Activated naive CD8-positive, alpha-beta T cell treated with anti-CD3 and anti-CD28 coated beads, Interleukin-2, amount 10 ng/mL, durations not matched to agents 7 days and 5 days (primary cell): ENCODE measurements around the gene MEN1. TPM values are rescaled to one million over a fixed set of nuclear protein-coding genes. Genes with fewer than 3 reads are reported as not detected.

ENCODE experiments used
- ATAC-seq: fragments of 150-1000 bp; cut with Tn5 transposase; one replicate; pipeline ENCODE4 v1.10.0; 2021; ENCODE audit warnings: low read depth, moderate library complexity
- POLR2A ChIA-PET: fragments of 350-600 bp; sonication (Branson Sonifier 250); formaldehyde crosslinking; loops from one replicate; lab custom pipeline; 2021; ENCODE audit warnings: antibody characterized with exemption; lab: Charles Lee
- DNase-seq: peaks from one replicate; pipeline ENCODE4 v3.0.0; 2021
- H3K27ac Mint-ChIP-seq: one replicate; pipeline ENCODE4 v1.8.0; 2022; ENCODE audit warnings: mild to moderate bottlenecking, mixed read lengths
- H3K27me3 Mint-ChIP-seq: one replicate; pipeline ENCODE4 v1.8.0; 2022; ENCODE audit warnings: mild to moderate bottlenecking, moderate library complexity, mixed read lengths
- H3K36me3 Mint-ChIP-seq: one replicate; pipeline ENCODE4 v1.8.0; 2021; ENCODE audit warnings: mild to moderate bottlenecking, mixed read lengths
- H3K4me1 Mint-ChIP-seq: one replicate; pipeline ENCODE4 v1.8.0; 2021; ENCODE audit warnings: mixed read lengths
- H3K4me3 Mint-ChIP-seq: one replicate; pipeline ENCODE4 v1.8.0; 2022; ENCODE audit warnings: mild to moderate bottlenecking, moderate library complexity, mixed read lengths
- H3K9me3 Mint-ChIP-seq: one replicate; pipeline ENCODE4 v1.8.0; 2021; ENCODE audit warnings: mixed read lengths
- total RNA-seq, 2 experiments: library from RNA; stranded (reverse); gene quantifications; one replicate each; pipeline ENCODE4 v1.2.3, GENCODE V29; 2021

Gene MEN1
- total RNA-seq, 2 experiments from 2014 or later = 37.4 to 39.0 TPM

DNA sequence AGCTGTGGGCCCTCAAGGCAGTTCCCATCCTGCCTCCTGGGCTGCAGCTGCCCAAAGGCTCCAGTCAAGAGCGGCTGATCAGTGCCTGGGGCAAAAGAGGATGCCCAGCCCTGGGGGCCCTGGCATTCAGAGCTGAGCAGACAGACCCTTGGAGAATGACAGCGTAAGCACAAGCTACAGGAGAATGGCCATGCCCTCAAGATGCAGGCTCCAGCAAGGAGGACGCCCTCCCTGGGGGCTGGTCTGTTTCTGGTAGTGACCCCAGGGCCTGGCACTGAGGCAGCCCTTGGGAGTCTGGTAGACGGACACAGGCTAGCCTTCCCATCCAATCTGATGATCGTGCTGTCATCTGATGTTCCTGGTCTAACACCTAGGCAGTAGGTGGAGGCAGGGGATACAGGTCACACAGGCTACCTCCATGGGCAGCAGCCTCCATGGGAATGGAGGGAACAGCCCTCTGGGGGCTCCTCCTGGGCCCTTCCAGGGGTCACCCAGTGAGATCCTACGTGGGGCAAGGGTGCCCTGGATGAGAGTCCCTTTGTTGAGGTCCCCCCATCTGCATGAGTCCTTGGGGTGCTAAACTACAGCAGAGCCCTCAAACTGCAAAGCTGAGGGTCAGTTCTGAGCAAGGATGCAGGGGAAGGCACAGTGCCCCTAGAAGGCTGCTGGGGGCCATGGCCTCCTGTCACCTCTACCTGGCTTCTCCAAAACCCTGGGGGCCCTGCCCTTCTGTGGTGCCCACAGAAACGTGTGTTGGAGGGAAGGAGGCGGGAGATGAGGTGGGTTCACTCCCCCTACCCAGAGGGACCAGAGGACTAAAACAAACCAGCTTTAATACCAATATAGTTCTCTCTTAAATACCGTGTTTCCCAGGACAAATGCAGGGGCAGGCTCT lies 21.8 kb downstream of the MEN1 start:
- POLR2A ChIA-PET = interaction anchor here (0.6 to 1.4 kb wide), 3 partner anchors 9 to 14 kb away, joined by 4 to 8 read pairs (median 4); partner anchors contain the start of gene SF1
- Mint-ChIP-seq H3K27me3 (no peaks in the 10 kb centered on the region), H3K4me3 (no peak overlapping the region), H3K9me3 (no peaks in the 10 kb centered on the region), H3K27ac (no peak overlapping the region), H3K4me1 (peaks cover 8% of the 10 kb centered on the region), H3K36me3 (peaks cover 6% of the 10 kb centered on the region)
- ATAC-seq (no peak), DNase-seq (peak; percentile 25)

DNA sequence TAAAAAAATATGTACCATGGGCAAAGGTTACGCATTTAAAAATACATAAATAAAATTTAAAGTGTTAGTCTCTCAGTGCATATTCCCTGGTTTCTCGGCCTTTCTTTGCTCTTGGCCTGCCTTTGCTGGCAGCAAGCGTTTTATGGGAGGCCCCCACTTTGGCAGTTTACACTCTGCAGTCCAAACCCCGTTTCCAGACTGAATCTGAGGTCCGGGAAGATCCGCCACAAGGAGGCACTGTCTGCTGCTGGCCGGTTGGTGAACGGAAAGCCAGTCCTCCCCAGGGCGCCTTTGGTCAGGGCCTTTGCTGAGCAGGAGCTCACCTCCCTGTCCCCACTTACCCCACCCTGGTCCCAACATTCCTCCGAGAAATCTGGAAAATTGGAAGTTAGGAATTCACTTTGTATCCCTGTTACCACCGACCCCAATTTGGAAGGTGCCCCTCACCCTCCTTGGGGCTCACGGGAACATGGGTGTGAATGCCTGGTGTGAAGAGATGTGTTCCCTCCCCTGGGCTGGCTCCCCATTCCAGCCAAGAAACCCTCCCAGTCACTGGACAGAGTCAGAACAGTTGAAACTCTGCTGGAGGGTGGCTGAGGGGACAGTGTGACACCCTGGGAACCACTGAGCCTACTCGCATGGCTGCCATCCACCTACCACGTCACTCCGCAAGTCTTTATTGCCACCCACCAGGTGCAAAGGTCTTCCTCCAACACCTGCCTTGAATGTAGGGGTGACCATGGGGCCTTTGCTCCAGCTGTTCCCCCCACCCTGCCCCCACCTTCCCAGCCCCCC lies 22.6 kb downstream of the MEN1 start:
- Mint-ChIP-seq H3K36me3 (peaks cover 4% of the 10 kb centered on the region), H3K4me3 (no peak overlapping the region), H3K27ac (no peak overlapping the region), H3K27me3 (no peaks in the 10 kb centered on the region), H3K4me1 (peaks cover 3% of the 10 kb centered on the region), H3K9me3 (no peaks in the 10 kb centered on the region)
- POLR2A ChIA-PET = interaction anchor here (0.9 to 1.4 kb wide), 2 partner anchors 9 to 10 kb away, joined by 4 read pairs; partner anchors contain the start of gene SF1
- peak; percentile 73 for ATAC-seq
- DNase-seq = peak; percentile 65

DNA sequence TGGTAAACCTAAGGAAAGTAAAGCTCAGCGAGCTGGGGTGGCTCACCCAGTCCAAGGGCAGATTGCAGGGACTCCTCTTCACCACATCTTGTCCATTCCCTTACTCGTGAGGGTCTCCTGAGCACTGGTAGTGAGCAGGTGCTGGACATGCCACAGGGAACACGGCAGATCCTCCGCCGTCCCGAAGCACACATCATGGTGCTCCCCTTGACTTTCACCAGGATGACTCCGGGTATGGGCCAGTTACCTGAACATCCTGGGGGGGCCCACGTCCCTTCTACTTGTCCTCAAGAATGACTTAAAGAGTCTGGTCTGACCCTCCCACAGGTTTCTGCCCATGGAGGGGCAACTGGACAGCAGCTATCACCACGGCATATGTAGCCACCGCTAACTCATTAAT lies 24.0 kb downstream of the MEN1 start:
- DNase-seq (no peak), ATAC-seq (no peak)
- Mint-ChIP-seq H3K27ac (no peak overlapping the region), H3K27me3 (no peaks in the 10 kb centered on the region), H3K9me3 (no peaks in the 10 kb centered on the region), H3K36me3 (peaks cover 4% of the 10 kb centered on the region), H3K4me1 (peaks cover 3% of the 10 kb centered on the region), H3K4me3 (no peak overlapping the region)
- POLR2A ChIA-PET = interaction anchor here (0.8 to 1.2 kb wide), 3 partner anchors 13 to 59 kb away, joined by 3 to 5 read pairs (median 4); no protein-coding TSS in a partner anchor

DNA sequence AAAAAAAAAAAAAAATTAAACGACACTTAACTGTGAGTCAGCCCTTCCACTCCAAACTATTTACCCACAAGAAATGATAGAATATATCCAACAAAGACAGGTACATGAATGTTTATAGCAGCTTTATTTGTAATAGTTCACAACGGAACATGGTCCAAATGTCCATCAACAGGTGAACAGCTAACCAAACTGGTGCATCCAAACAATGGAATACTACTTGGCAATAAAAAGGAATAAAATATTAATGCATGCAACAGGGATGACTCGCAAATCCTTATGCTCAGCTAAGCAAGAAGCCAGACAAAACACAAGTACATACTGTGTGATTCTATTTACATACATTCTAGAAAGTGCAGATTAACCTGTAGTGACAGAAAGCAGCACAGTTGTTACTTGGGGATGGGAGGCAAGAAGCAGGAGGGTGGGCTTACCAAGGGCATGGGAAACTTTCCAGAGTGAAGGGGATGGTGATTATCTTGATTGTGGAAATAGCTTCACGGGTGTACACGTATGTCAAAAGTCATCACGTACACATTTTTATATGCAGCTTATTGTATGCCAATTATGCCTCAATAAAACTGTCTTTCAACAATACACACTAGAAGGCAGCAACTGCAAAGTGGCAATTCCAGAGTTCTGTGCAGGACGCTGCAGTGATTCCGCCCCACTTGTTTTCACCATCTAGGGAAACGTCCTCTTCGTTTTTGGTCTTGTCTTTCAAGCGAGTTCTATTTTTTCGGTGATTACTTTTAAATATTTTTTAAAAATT lies 25.4 kb downstream of the MEN1 start:
- ATAC-seq (no peak), DNase-seq (no peak)
- H3K4me3 Mint-ChIP-seq = no peak overlapping the region
- no peaks in the 10 kb centered on the region for H3K27me3 Mint-ChIP-seq
- peaks cover 3% of the 10 kb centered on the region for H3K36me3 Mint-ChIP-seq
- H3K4me1 Mint-ChIP-seq = peaks cover 10% of the 10 kb centered on the region
- POLR2A ChIA-PET = interaction anchor here (0.7 to 0.9 kb wide), 3 partner anchors 9 to 453 kb away, joined by 3 to 5 read pairs (median 3); no protein-coding TSS in a partner anchor
- no peaks in the 10 kb centered on the region for H3K9me3 Mint-ChIP-seq
- H3K27ac Mint-ChIP-seq = no peak overlapping the region

DNA sequence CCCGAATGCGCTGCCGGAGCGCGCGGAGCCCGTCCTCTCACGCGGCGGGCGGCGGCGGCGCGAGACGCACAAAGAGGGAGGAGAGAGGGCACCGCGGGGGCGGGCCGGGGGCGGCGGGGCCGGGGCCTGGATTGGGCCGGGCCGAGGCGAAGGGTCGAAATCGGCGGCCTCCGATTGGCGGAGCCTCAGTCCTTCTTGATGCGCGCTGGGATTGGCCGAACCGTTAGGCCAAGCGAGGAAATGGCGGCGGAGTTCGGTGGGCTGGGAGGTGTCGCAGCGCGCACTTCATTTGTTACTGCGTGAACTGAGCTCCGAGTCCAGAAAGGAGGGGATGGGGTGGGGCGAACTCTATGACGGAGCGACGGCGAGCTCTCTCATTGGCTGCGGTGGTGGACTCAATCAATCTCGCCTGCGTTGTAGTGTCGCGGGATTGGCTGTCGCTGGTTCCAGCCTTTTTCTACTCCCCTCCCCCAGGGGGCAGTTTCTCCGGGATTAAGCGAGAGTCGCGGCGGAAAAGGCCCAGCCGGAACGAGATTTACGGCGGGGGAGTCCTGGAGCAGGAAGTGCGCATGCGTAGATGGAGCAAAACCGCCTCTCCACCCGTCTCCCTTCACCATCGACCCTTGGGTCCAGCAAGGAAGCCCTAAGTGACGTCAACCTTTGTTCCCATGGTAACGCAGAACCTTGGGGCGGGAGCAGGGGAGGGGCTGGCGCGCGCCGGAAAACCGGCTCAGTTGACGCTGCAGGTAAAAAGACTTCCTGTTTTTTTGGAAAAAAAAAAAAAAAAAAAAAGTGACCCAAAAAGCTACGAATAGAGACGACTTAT lies 31.7 kb downstream of the MEN1 start, which contains the start of gene SF1:
TSS of gene SF1 (minus strand) at position 70 of the 826 bp plus-strand sequence. CDS start 150 bp downstream, outside the sequence.
- peaks cover 47% of the 10 kb centered on the region for H3K4me1 Mint-ChIP-seq
- DNase-seq (peak; percentile 95), ATAC-seq (peak; percentile 89)
- no peaks in the 10 kb centered on the region for H3K27me3 Mint-ChIP-seq
- no peaks in the 10 kb centered on the region for H3K9me3 Mint-ChIP-seq
- peaks cover 33% of the 10 kb centered on the region for H3K36me3 Mint-ChIP-seq
- peak within 1 kb of the TSS; percentile 97 for H3K27ac Mint-ChIP-seq
- H3K4me3 Mint-ChIP-seq = peak within 1 kb of the TSS; percentile 88
- POLR2A ChIA-PET = interaction anchor here (0.6 to 11.0 kb wide), 24 partner anchors 10 to 640 kb away, joined by 3 to 157 read pairs (median 6); partner anchors contain the start of genes EHD1, MAP4K2, MEN1 and PRDX5

DNA sequence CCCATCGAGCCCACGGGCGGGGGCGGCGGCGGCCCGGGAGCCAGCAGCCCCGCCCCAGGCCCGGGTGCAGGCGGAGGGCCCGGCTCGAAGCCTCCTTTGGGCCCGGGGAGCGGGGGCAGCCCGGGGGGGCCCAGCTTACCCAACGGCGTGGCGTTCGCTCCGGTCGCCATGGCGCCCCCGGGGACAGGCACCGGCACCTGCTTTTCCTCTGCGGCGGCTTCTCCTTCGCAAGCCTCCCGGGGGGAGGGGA lies 32.2 kb downstream of the MEN1 start:
- Mint-ChIP-seq H3K9me3 (no peaks in the 10 kb centered on the region), H3K4me3 (peak overlapping the region; percentile 88), H3K36me3 (peaks cover 38% of the 10 kb centered on the region), H3K27ac (peak overlapping the region; percentile 97), H3K4me1 (peaks cover 53% of the 10 kb centered on the region), H3K27me3 (no peaks in the 10 kb centered on the region)
- DNase-seq = no peak
- ATAC-seq = no peak
- POLR2A ChIA-PET = interaction anchor here (0.9 to 11.0 kb wide), 12 partner anchors 10 to 461 kb away, joined by 3 to 157 read pairs (median 8); partner anchors contain the start of genes EHD1, MAP4K2, PRDX5 and PYGM

DNA sequence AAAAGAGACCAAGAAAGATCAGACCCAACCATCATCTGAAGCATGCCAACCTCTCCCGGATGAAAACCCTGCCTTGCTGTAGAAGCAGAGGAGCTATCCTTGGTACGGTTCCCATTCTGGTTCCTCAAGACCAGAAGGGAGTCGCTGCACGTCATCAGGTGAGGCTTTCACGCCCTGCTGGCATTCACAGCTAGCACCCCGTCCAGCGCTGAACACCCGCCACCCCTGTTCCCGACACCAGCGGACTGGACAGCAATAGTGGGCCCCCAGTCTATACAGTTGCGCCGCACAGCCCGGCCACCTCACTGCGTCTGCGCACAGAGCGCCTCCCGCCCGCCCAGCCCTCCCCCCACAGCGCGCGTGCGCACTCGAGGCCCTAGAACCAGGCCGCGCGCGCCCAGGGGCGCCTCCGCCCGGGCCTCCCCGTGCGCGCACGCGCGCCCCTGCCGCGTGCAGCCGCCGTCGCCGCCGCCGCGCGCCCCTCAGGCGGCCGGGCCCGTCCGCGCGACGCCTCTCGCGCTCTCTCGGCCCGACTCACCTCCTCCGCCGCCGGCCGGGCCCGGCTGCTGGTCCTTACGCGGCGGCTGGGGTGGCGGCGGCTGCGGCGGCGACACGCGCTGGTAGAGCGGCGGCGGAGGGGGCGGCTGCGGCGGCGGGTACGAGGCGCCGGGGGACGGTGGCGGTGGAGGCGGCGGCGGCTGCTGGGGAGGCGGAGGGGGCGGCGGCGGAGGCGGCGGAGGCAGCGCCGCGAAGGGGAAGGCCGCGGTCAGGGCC lies 32.7 kb downstream of the MEN1 start:
- Mint-ChIP-seq H3K4me1 (peaks cover 58% of the 10 kb centered on the region), H3K27me3 (no peaks in the 10 kb centered on the region), H3K4me3 (peak overlapping the region; percentile 86), H3K9me3 (no peaks in the 10 kb centered on the region), H3K36me3 (peaks cover 43% of the 10 kb centered on the region), H3K27ac (peak overlapping the region; percentile 63)
- POLR2A ChIA-PET = interaction anchor here (1.4 to 11.0 kb wide), 6 partner anchors 14 to 100 kb away, joined by 3 to 157 read pairs (median 19); partner anchors contain the start of genes EHD1, MAP4K2, PYGM and RASGRP2
- DNase-seq (peak; percentile 93), ATAC-seq (peak; percentile 6)

DNA sequence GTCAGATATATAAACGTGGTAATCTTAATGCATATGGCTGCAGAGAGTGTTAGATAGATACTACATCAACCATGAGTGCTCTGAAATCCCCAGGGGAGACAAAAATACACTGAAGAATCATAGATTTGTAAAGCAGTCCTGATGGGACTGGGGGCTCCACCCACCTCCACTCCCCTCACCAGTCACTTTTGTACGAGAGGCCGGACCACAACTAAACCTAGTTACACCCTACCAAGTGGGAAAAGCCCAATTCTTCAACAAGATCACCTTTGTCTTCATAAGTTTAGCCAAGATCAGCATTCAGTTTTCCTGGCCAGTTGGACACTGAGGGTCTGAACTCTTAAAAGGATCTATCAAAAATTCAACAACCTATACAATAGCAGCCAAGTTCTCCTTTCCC lies 33.5 kb downstream of the MEN1 start:
- H3K36me3 Mint-ChIP-seq = peaks cover 49% of the 10 kb centered on the region
- no peaks in the 10 kb centered on the region for H3K27me3 Mint-ChIP-seq
- H3K4me1 Mint-ChIP-seq = peaks cover 65% of the 10 kb centered on the region
- H3K9me3 Mint-ChIP-seq = no peaks in the 10 kb centered on the region
- ATAC-seq = no peak
- no peak for DNase-seq
- POLR2A ChIA-PET = interaction anchor here (2.2 to 11.0 kb wide), 5 partner anchors 13 to 33 kb away, joined by 12 to 157 read pairs (median 26); partner anchors contain the start of genes MAP4K2, PYGM and RASGRP2
- H3K27ac Mint-ChIP-seq = peak overlapping the region; percentile 63
- peak overlapping the region; percentile 86 for H3K4me3 Mint-ChIP-seq

DNA sequence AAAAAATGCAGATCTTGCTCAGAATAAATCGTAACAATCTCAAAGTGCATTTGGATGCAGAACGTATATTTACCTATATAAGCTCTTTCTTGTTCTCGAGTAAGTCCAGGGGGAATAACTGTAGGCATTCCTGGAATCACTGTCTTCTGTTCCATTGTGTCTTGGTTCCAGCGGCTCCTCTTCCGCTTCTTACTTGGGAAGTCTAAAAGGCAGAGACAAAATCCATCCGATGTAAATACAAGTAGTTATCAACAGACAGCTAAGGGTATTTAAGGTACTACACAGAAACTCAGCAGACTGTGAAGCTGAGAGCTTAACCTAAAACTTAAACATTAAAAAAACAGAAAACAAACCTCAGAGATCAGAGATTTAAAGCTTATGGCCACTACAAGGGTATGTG lies 33.9 kb downstream of the MEN1 start:
- DNase-seq = no peak

DNA sequence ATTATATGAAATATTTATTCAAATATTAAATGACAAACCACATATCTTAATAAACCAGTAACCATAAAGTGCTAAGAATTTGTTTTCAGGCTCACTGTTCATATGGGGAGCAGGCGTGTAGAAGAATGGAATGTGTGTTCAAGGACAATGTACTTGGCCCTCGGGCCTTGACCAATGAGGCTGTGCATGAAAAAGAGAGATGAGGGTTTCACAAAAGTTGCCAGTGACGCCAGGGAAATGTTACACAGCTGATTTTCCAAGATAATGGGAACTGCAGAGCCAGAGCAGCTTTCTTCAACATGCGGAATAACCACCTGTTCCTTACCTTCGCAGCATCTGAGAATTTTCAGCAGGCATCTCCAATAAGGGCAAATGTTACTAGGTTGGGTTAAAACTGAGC lies 36.2 kb downstream of the MEN1 start:
- DNase-seq = no peak

More for the DNA sequence above, 33.9 kb downstream of the MEN1 start:
- no peak for ATAC-seq
- Mint-ChIP-seq H3K27me3 (no peaks in the 10 kb centered on the region), H3K4me3 (peak overlapping the region; percentile 86), H3K4me1 (peaks cover 69% of the 10 kb centered on the region), H3K36me3 (peaks cover 51% of the 10 kb centered on the region), H3K9me3 (no peaks in the 10 kb centered on the region), H3K27ac (peak overlapping the region; percentile 63)
- POLR2A ChIA-PET = interaction anchor here (1.4 to 11.0 kb wide), 3 partner anchors 13 to 83 kb away, joined by 6 to 157 read pairs (median 18); partner anchors contain the start of genes PYGM and RASGRP2

More for the DNA sequence above, 36.2 kb downstream of the MEN1 start:
- peaks cover 65% of the 10 kb centered on the region for H3K4me1 Mint-ChIP-seq
- peak overlapping the region; percentile 16 for H3K4me3 Mint-ChIP-seq
- no peak for ATAC-seq
- POLR2A ChIA-PET = interaction anchor here (3.0 to 11.0 kb wide), 2 partner anchors 11 to 30 kb away, joined by 18 to 157 read pairs; partner anchors contain the start of genes PYGM and RASGRP2
- H3K27me3 Mint-ChIP-seq = no peaks in the 10 kb centered on the region
- H3K27ac Mint-ChIP-seq = no peak overlapping the region
- no peaks in the 10 kb centered on the region for H3K9me3 Mint-ChIP-seq
- H3K36me3 Mint-ChIP-seq = peaks cover 62% of the 10 kb centered on the region
